ENCODE results near the gene KCMF1.

- TF ChIP-seq CTCF (IDR thresholded peaks at IDR 0.05), result no peak
- TF ChIP-seq TCF7L2 (IDR thresholded peaks at IDR 0.05; ENCODE audit: low read depth, low read length), result no peak
- no peak for TF ChIP-seq POLR2AphosphoS5 (IDR thresholded peaks at IDR 0.05; ENCODE audit: low read depth, low read length)
Observed at GRCh38 chr2:84972207-84972783, 1.3 kb downstream of the KCMF1 start.
